ENCODE data around the gene FBXO15.

Gene FBXO15

DNA sequence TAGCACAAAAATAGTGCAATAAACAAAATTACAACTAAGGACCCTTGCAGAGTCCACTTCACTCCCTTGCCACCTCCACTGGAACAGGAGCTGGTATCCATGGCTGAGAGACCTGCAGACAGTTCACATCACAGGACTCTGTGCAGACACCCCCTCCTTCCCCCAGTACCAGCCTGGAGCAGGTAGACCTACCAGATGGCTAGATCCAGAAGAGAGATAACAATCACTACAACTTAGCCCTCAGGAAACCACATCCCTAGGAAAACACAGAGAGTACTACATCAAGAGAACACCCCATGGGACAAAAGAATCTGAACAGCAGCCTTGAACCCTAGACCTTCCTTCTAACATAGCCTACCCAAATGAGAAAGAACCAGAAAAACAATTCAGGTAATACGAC, 49.8 kb downstream of the FBXO15 start:
- Histone ChIP-seq H3K14ac (ENCODE audit: low read length in 2 of 2) (no peak overlapping the region), H3K9me3 (ENCODE audit: control insufficient read depth, low read length) (peaks cover 3% of the 10 kb centered on the region), H4K91ac (ENCODE audit: low read length) (no peak overlapping the region), H3K36me3 (ENCODE audit: control insufficient read depth in 1 of 2, insufficient read depth in 2 of 2, low read depth in 1 of 2, low read length in 2 of 2) (no peaks in the 10 kb centered on the region), H2BK120ac (ENCODE audit: low read depth, low read length) (no peak overlapping the region), H2BK12ac (ENCODE audit: low read length in 2 of 2) (no peak overlapping the region), H2AK5ac (ENCODE audit: low read length, severe bottlenecking) (no peak overlapping the region), H3K79me1 (replicated peaks; ENCODE audit: low read length, poor library complexity, severe bottlenecking) (no peaks in the 10 kb centered on the region), H3K23ac (ENCODE audit: low read length in 2 of 2) (no peak overlapping the region), H3K4ac (ENCODE audit: low read depth in 1 of 2, low read length in 2 of 2) (no peak overlapping the region), H3K4me2 (ENCODE audit: low read length, poor library complexity, severe bottlenecking) (no peak overlapping the region), H2BK5ac (ENCODE audit: low read depth, low read length, poor library complexity, severe bottlenecking) (no peak overlapping the region), H3K4me1 (ENCODE audit: control insufficient read depth, insufficient read depth, low read depth, low read length) (peaks cover 2% of the 10 kb centered on the region), H3K27me3 (ENCODE audit: control insufficient read depth in 1 of 2, insufficient read depth in 1 of 2, low read length in 2 of 2) (no peaks in the 10 kb centered on the region), H3K4me3 (ENCODE audit: insufficient read depth in 1 of 2, low read depth in 1 of 2, low read length in 2 of 2) (no peak overlapping the region), H4K8ac (ENCODE audit: low read length) (no peak overlapping the region), H3K18ac (ENCODE audit: low read depth in 1 of 2, low read length in 2 of 2) (no peak overlapping the region), H2BK15ac (ENCODE audit: low read depth, poor library complexity, severe bottlenecking) (no peak overlapping the region), H2AFZ (ENCODE audit: low read depth, low read length) (no peak overlapping the region), H3K27ac (ENCODE audit: low read length, poor library complexity, severe bottlenecking) (no peak overlapping the region), H3K9ac (ENCODE audit: low read length) (no peak overlapping the region)
- 73% methylated on average over 1 of the region's 1 CpG for WGBS
- no peak for DNase-seq

DNA sequence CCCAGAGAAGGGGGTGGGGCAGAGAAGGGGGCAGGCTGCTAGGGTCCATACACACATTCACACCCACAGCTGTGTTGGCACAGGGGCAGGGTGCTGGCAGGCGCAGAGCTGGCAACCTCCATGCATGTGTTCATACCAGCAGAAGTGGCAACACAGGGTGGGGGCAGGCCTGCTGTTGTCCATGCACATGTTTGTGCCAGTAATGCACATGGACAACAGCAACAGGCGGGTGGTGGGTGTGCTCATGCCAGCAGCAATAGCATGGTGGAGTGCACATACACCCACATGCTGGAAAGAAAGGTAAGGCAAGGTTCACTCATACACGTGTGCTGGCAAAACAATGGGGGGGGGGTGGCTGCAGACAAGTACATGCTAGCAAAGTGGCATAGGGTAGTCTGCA, 54.7 kb downstream of the FBXO15 start:
- WGBS = 86% methylated on average over 3 of the region's 3 CpGs
- no peak overlapping the region for H2AK5ac ChIP-seq (ENCODE audit: low read length, severe bottlenecking)
- H2BK12ac ChIP-seq (ENCODE audit: low read length in 2 of 2) = no peak overlapping the region
- no peak overlapping the region for H3K9ac ChIP-seq (ENCODE audit: low read length)
- H3K36me3 ChIP-seq (ENCODE audit: control insufficient read depth in 1 of 2, insufficient read depth in 2 of 2, low read depth in 1 of 2, low read length in 2 of 2) = no peaks in the 10 kb centered on the region
- H3K14ac ChIP-seq (ENCODE audit: low read length in 2 of 2) = peak overlapping the region in 1 of 2 experiments; percentile 63
- no peak for DNase-seq
- H3K4ac ChIP-seq (ENCODE audit: low read depth in 1 of 2, low read length in 2 of 2) = no peak overlapping the region
- H3K4me1 ChIP-seq (ENCODE audit: control insufficient read depth, insufficient read depth, low read depth, low read length) = peaks cover 4% of the 10 kb centered on the region
- no peak overlapping the region for H3K23ac ChIP-seq (ENCODE audit: low read length in 2 of 2)
- no peak overlapping the region for H2BK15ac ChIP-seq (ENCODE audit: low read depth, poor library complexity, severe bottlenecking)
- H3K4me3 ChIP-seq (ENCODE audit: insufficient read depth in 1 of 2, low read depth in 1 of 2, low read length in 2 of 2) = no peak overlapping the region
- no peak overlapping the region for H2AFZ ChIP-seq (ENCODE audit: low read depth, low read length)
- H3K4me2 ChIP-seq (ENCODE audit: low read length, poor library complexity, severe bottlenecking) = no peak overlapping the region
- no peak overlapping the region for H4K8ac ChIP-seq (ENCODE audit: low read length)
- H2BK5ac ChIP-seq (ENCODE audit: low read depth, low read length, poor library complexity, severe bottlenecking) = no peak overlapping the region
- H3K27me3 ChIP-seq (ENCODE audit: control insufficient read depth in 1 of 2, insufficient read depth in 1 of 2, low read length in 2 of 2) = no peaks in the 10 kb centered on the region
- peak overlapping the region; percentile 19 for H4K91ac ChIP-seq (ENCODE audit: low read length)
- no peak overlapping the region for H3K27ac ChIP-seq (ENCODE audit: low read length, poor library complexity, severe bottlenecking)
- no peak overlapping the region for H2BK120ac ChIP-seq (ENCODE audit: low read depth, low read length)
- H3K18ac ChIP-seq (ENCODE audit: low read depth in 1 of 2, low read length in 2 of 2) = no peak overlapping the region
- peaks cover 7% of the 10 kb centered on the region for H3K9me3 ChIP-seq (ENCODE audit: control insufficient read depth, low read length)
- no peaks in the 10 kb centered on the region for H3K79me1 ChIP-seq (replicated peaks; ENCODE audit: low read length, poor library complexity, severe bottlenecking)

DNA sequence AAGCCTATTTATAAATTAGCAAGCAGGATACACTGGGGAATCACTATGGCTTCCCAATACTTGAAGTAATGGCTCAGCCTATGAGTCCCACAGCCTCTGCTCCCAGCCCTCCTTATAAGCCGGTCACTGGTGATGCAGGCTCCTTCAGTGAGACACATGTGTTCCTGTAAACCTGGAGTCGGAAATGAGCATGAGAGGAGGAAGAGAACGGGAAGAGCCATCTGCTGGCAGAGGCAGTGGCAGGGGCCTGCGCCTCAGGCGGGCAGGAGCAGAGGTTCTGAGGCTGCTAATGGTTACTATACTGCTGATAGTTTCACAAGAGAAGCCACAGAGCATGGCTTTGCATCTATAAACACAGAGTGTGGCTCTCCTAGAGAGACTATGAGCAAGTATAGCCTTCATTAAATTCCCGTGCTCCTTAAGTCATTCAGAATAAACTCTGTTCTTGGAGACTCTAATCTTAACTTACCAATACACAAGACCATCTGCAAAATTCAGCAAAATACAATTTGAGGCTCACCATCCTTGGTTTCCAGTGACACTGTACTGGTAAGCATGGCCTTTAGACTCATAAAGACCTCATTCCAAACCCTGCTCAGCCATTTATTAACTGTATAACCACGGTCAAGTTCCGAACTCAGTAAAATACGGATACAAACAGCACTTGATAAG, 63.3 kb downstream of the FBXO15 start:
- no peak overlapping the region for H4K91ac ChIP-seq (ENCODE audit: low read length)
- H3K27ac ChIP-seq (ENCODE audit: low read length, poor library complexity, severe bottlenecking) = no peak overlapping the region
- no peaks in the 10 kb centered on the region for H3K36me3 ChIP-seq (ENCODE audit: control insufficient read depth in 1 of 2, insufficient read depth in 2 of 2, low read depth in 1 of 2, low read length in 2 of 2)
- H3K14ac ChIP-seq (ENCODE audit: low read length in 2 of 2) = no peak overlapping the region
- no peak overlapping the region for H2BK5ac ChIP-seq (ENCODE audit: low read depth, low read length, poor library complexity, severe bottlenecking)
- H3K4ac ChIP-seq (ENCODE audit: low read depth in 1 of 2, low read length in 2 of 2) = no peak overlapping the region
- H3K27me3 ChIP-seq (ENCODE audit: control insufficient read depth in 1 of 2, insufficient read depth in 1 of 2, low read length in 2 of 2) = peaks cover 3 to 8% of the 10 kb centered on the region in 2 experiments
- no peak overlapping the region for H3K4me2 ChIP-seq (ENCODE audit: low read length, poor library complexity, severe bottlenecking)
- no peak overlapping the region for H3K23ac ChIP-seq (ENCODE audit: low read length in 2 of 2)
- H3K9me3 ChIP-seq (ENCODE audit: control insufficient read depth, low read length) = peaks cover 7% of the 10 kb centered on the region
- no peak overlapping the region for H3K9ac ChIP-seq (ENCODE audit: low read length)
- H2BK120ac ChIP-seq (ENCODE audit: low read depth, low read length) = no peak overlapping the region
- H3K18ac ChIP-seq (ENCODE audit: low read depth in 1 of 2, low read length in 2 of 2) = no peak overlapping the region
- DNase-seq = no peak
- peaks cover 3% of the 10 kb centered on the region for H3K4me1 ChIP-seq (ENCODE audit: control insufficient read depth, insufficient read depth, low read depth, low read length)
- H2AFZ ChIP-seq (ENCODE audit: low read depth, low read length) = no peak overlapping the region
- H3K4me3 ChIP-seq (ENCODE audit: insufficient read depth in 1 of 2, low read depth in 1 of 2, low read length in 2 of 2) = no peak overlapping the region
- H2AK5ac ChIP-seq (ENCODE audit: low read length, severe bottlenecking) = no peak overlapping the region
- 79% methylated on average over 7 of the region's 9 CpGs for WGBS
- no peak overlapping the region for H2BK15ac ChIP-seq (ENCODE audit: low read depth, poor library complexity, severe bottlenecking)
- no peak overlapping the region for H4K8ac ChIP-seq (ENCODE audit: low read length)
- no peaks in the 10 kb centered on the region for H3K79me1 ChIP-seq (replicated peaks; ENCODE audit: low read length, poor library complexity, severe bottlenecking)
- H2BK12ac ChIP-seq (ENCODE audit: low read length in 2 of 2) = no peak overlapping the region

DNA sequence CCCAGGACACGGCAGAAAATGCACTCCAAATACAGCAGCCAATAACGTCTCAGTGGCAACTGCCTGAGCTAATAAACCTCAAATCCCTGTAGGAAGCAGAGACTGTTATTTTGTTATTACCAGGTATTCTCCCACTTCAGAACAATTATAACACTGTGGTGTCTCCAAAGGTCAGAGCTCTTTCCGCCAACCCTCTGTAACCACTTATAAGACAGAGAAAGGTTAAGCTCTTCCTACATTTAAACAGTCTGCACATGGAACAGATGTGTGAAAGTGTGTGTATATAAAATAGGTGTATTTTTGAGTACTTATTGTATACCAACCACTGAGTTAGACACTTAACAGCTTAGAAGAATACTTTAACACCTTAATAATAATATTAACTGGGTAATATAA, 64.1 kb downstream of the FBXO15 start:
- Histone ChIP-seq H3K79me1 (replicated peaks; ENCODE audit: low read length, poor library complexity, severe bottlenecking) (no peaks in the 10 kb centered on the region), H2BK120ac (ENCODE audit: low read depth, low read length) (no peak overlapping the region), H3K9me3 (ENCODE audit: control insufficient read depth, low read length) (peaks cover 3% of the 10 kb centered on the region), H3K4me2 (ENCODE audit: low read length, poor library complexity, severe bottlenecking) (no peak overlapping the region), H2BK15ac (ENCODE audit: low read depth, poor library complexity, severe bottlenecking) (peak overlapping the region; percentile 44), H3K18ac (ENCODE audit: low read depth in 1 of 2, low read length in 2 of 2) (no peak overlapping the region), H3K9ac (ENCODE audit: low read length) (no peak overlapping the region), H3K27me3 (ENCODE audit: control insufficient read depth in 1 of 2, insufficient read depth in 1 of 2, low read length in 2 of 2) (peaks cover 3 to 8% of the 10 kb centered on the region in 2 experiments), H3K36me3 (ENCODE audit: control insufficient read depth in 1 of 2, insufficient read depth in 2 of 2, low read depth in 1 of 2, low read length in 2 of 2) (no peaks in the 10 kb centered on the region), H4K91ac (ENCODE audit: low read length) (no peak overlapping the region), H3K23ac (ENCODE audit: low read length in 2 of 2) (no peak overlapping the region), H2BK5ac (ENCODE audit: low read depth, low read length, poor library complexity, severe bottlenecking) (no peak overlapping the region), H4K8ac (ENCODE audit: low read length) (peak overlapping the region; percentile 5), H2AFZ (ENCODE audit: low read depth, low read length) (peak overlapping the region; percentile 80), H3K4ac (ENCODE audit: low read depth in 1 of 2, low read length in 2 of 2) (no peak overlapping the region), H3K4me1 (ENCODE audit: control insufficient read depth, insufficient read depth, low read depth, low read length) (peaks cover 3% of the 10 kb centered on the region), H3K4me3 (ENCODE audit: insufficient read depth in 1 of 2, low read depth in 1 of 2, low read length in 2 of 2) (no peak overlapping the region), H3K27ac (ENCODE audit: low read length, poor library complexity, severe bottlenecking) (no peak overlapping the region), H3K14ac (ENCODE audit: low read length in 2 of 2) (peak overlapping the region in 1 of 2 experiments; percentile 81), H2BK12ac (ENCODE audit: low read length in 2 of 2) (no peak overlapping the region), H2AK5ac (ENCODE audit: low read length, severe bottlenecking) (no peak overlapping the region)
- 82% methylated on average over 2 of the region's 3 CpGs for WGBS
- DNase-seq = no peak
